Measurements from ENCODE around the gene CRIM1.

DNA sequence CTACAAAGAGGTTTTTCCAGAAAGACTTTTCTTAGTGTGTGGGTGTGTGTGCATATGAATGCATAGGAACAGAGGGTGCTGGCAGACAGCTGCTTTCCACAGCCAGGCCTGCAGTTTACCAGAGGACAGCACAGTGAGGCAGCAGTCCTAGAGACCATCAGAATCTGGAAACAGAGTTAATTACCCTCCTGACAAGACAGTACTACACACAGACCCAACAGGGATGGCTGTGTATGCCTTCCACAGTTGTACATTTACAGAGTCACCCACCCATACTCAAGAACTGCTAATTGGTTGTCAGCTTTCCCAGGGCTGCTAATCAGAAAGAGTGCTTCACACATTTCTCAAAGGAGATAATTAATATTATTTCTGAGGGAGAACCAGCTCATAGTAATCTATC lies 137.7 kb downstream of the CRIM1 start:
- TF ChIP-seq, protein P1, sequence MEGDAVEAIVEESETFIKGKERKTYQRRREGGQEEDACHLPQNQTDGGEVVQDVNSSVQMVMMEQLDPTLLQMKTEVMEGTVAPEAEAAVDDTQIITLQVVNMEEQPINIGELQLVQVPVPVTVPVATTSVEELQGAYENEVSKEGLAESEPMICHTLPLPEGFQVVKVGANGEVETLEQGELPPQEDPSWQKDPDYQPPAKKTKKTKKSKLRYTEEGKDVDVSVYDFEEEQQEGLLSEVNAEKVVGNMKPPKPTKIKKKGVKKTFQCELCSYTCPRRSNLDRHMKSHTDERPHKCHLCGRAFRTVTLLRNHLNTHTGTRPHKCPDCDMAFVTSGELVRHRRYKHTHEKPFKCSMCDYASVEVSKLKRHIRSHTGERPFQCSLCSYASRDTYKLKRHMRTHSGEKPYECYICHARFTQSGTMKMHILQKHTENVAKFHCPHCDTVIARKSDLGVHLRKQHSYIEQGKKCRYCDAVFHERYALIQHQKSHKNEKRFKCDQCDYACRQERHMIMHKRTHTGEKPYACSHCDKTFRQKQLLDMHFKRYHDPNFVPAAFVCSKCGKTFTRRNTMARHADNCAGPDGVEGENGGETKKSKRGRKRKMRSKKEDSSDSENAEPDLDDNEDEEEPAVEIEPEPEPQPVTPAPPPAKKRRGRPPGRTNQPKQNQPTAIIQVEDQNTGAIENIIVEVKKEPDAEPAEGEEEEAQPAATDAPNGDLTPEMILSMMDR (IDR thresholded peaks at IDR 0.05), result no peak
- no peak for TF ChIP-seq ZFX (IDR thresholded peaks at IDR 0.05; ENCODE audit: borderline replicate concordance)

Data from 22Rv1 (cell line).